Measurements from ENCODE around the gene CHST11.
"Not testable (repeated sequence)": the region's sequence is repeated elsewhere in the genome, so short reads cannot be mapped to it uniquely, and the experiment has no call there.

The CHST11 gene

DNA sequence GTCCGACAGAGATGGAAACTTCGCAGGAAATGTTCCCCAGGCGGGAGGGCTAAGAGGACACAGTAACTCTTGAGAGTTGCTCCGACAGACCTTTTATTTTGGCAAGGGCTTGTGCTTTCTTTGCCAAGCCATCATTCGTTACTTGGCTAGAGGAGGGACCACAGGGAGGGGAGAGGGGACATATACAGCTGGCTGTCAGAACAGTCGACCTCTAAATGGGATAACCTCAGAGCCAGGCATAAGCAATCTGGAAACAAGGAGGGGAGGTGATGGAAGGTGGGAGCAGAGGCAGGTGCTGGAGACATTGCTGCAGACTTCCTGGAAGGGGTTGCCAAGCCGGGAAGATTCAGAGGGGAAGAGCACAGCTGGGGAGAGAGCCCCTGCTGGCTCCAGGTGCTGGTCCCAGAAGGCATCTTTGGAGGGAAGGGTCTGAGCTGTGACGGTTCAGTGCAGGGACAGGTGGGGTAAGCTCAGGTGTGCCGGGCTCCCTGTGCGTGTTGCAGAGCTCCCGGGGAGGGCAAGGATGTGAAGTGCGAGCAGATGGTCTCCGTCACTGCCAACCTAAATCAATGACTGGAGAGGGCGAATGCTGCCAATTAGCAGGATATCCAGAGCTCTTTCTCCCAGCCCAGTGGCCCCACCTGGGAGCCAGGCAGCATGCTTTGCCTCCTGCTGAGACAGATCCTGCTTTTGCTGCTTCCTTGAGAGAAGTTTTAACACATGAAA, 50.1 kb downstream of the CHST11 start:
- no peak for DNase-seq

DNA sequence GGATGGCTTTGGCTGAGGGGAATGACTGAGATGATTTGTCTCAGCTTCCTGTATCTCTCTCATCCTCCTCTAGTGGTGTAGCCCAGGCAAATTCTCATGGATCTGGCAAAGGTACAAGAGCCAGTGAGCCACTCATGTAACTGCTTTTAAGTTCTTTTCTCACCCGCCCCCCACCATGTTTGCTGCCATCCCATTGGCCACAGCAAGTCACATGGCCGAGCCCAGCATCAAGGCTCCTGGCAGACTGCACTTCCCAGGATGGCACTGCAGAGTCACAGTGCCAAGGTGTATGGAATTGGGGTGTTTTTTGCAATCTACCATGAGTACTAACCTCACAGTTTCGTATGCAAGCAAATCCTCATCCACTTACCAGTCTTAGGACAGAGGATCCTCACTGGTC, 50.9 kb downstream of the CHST11 start:
- no peak for DNase-seq

DNA sequence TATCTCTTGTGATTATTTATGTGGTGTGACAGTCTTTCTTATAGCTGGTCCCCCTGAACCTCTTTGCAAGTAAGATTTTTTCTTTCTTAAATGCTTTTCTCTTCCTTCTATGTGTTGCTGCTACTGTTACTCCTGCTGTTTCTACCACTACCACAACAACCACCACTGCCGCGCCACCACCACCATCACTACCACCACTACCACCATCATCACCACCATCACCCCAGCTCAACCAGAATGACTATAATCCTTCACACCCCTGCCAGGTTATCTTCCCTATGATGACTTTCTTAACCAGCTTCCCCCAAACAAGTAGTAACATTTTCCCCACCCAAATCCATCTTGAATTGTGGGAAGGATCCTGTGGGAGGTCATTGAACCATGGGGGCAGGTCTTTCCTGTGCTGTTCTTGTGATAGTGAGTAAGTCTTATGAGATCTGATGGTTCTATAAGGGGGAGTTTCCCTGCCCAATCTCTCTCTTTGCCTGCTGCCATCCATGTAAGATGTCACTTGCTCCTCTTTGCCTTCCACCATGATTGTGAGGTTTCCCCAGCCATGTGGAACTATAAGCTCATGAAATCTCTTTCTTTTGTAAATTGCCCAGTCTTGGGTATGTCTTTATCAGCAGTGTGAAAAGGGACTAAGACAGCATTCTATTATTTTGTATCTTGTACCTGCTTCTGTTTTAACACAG, 52.2 kb downstream of the CHST11 start:
- DNase-seq: no peak

- DNase-seq: no peak
These were observed 53.6 kb downstream of the CHST11 start for GRCh38 chr12:104510145-104510872.

- DNase-seq: no peak
These were observed 54.2 kb downstream of the CHST11 start for GRCh38 chr12:104510873-104511440.

- no peak for DNase-seq
These were observed 56.9 kb downstream of the CHST11 start for GRCh38 chr12:104513681-104514080.

DNA sequence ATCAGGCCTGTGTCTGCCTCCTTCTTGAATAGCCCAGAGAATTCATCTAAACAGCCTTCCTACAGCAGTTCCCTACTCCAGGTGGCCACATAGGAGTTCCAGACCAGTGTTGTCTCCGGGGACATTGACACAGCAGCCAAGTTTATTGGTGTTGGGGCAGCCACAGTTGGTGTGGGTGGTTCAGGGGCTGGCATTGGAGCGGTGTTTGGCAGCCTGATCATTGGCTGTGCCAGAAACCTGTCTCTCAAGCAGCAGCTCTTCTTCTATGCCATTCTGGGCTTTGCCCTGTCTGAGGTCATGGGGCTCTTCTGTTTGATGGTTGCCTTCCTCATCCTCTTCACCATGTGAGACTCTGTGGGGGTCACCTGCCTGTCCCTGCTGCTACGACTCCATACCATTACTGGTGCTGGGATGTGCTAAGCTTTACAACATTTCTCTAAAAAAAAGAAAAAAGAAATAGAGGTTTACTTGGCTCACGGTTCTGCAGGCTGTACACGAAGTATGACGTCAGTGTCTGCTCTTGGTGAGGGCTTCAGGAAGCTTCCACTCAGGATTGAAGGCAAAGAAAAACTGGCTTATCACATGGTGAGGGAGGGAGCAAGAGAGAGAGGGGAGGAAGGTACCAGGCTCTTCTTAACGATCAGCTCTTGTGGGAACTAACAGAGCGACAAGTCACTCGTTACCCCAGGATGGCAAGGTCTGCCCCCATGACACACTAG, 57.5 kb downstream of the CHST11 start:
- no peak for DNase-seq

DNA sequence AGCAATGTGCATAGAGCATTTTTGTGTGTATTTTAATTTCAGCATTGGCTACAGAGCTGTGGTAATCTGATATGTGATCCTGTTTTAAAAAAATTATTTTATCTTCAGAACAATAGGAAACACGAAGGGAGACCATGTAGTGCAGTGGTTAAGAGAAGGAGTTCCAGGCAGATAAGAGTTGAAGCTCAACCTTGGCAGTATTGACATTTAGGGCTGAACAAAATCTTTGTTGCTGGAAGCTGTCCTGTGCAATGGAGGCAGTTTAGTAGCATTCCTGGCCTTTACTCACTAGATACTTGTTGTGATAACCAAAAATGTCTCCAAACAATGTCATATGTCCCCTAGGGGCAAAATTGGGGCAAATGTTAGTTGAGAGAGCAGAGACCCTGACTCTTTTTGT, 59.2 kb downstream of the CHST11 start:
- DNase-seq: no peak

GRCh38 chr12:104516821-104517220, 60.1 kb downstream of the CHST11 start:
- no peak for DNase-seq

DNA sequence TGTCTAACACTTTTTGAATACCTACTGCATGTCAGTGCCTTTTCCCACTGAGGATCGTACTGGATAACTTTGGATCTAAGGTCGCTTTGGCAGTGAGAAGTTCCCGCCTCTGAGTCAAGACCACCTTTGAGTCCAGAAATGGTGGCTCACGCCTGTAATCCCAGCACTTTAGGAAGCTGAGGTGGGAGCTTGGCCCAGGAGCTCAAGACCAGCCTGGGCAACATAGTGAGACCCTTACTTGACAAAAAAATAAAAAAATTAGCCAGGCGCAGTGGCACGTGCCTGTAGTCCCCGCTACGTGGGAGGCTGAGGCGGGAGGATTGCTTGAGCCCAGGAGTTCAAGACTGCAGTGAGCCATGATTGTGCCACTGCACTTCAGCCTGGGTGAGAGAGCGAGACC, 61.1 kb downstream of the CHST11 start:
- no peak for DNase-seq

DNA sequence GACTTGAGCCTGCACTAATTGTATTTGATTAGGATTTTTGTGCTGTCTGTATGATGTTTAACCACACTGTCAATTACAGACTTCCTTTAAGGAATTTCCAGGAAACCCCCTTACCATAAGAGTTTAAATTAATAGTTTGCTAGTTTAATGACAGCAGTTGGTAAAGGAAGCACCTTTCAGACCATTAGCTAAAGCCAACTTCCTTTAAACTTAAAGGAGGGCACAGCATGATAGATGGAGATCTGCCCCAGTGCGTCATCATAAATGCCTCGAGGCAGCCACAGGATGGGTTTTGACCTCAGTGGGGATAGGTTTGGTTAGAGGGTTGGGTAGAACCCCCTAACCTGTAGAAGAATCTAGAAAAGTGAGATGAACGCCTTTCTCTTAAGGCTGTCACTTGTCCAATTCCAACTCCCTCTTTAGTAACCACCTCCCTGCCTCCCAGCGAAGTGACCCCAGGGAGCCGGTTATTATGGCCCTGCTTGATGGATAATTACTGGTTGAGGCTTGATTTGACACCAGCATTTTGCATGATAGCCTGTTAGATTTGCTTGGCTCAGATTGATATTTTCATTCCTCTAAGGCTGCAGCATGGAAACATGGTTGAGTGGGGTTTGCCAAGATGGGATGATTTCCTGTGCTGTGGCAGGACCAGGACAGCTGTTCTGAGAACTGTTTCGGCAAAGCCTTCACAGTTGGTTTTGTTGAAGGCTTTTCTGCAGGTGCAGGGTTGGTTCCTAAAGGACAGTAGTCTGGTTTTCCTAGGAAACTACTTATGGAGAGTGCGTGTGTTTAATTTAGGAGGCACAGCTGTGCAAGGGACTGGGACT, 62.7 kb downstream of the CHST11 start:
- DNase-seq: no peak

DNA sequence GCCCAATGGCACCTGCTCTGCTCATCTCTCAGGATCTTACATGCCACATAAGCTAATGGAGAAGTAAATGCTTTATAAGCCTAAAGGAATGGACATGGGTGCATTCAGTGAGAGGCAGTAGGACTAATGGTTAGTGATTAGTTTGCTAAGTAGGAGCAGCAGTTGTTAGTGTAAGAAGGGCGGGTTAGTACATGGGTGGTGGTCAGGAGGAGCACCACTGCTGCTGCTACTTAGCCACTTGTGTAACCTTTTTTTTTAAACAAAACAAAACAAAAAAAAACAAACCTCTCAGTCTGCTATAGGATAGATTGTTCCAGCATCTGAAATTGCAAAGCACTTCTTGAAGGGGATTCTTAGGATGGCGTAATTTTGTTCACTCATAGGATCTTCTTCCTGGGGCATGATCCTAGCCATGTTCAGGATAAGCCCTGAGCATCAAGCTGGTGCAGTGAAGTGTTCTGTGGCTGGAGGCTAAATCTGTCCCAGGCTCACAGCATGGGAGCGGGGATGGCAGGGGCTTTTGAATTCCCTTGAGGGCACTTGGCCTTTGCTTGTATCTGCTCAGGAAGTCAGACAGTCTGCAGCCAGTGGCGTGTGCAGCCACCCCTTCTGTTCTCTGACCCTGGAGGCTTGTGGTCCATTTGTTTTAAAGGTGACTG, 63.6 kb downstream of the CHST11 start:
- no peak for DNase-seq

DNA sequence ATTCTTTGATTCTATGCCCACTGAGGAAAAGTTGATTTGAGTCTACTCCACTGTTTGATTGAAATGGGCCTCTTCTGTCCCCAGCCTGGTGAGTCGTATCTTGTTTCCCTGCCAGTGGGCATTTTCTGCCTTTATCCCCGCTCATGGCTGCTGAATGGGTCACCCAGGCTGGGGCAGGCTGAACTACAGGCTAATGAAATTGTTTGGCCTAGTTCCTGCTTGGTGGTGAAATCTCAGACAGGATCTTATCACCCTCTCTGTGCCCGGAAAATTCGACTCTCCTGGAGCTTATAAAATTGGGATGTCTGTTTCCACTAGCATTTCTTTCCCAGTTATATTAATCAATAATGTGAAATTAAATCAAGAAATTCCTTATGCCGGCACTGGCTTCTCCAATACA, 65.0 kb downstream of the CHST11 start:
- DNase-seq: no peak

GRCh38 chr12:104522985-104523722, 66.4 kb downstream of the CHST11 start:
- DNase-seq: no peak

DNA sequence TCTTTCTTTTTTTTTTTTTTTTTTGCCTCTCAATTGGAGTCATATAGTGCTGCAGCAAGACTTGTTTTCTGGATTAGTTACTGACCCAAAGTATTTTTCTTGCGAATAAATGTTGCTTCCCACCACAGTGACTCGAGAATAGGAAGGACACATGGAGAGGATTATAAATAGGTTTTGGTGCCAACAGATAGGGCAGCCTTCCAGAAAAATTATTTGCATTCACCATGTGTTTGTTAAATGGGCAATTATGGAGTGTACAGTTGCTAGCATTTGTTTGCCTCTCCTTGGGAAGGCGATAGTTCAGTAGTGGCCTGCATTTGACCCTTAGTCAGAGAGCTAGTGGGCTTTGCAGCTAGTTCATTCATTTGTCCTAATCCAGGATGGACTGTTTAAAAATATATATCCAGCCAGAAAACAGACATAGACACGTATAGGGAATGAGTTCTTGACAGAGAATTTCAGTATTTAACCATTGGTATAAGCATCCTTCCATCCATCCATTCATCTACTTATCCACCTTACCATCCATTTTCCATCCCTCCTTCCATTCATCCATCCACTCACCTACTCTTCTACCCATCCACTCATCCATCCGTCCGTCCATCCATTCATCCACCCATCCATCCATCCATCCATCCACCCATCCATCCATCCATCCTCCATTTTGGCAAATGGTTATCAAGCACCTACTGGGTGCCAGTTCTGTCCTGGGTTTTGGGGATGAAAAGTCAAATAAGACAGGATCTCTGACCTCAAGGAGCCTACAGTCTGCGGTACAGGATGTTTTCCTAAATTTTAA, 67.5 kb downstream of the CHST11 start:
- no peak for DNase-seq

DNA sequence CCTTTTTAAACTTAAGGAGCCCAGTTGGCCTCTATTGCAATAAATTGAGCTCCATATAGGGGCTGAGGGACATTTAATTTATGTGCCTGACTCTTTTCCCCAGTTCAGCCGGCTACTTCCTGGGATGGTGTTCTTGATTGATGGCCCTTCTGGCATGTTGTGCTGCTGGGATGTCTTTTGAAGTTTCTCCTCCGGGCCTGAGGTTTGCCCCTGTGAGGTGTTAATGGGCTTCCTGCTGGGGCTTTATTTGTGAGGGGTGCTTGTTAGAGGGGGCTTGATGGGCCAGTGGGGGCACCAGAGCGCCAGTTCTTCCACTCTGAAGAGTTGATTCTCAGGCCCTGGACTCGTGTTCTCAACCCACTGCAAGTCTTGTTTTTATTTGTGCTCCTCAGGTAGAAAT, 69.6 kb downstream of the CHST11 start:
- DNase-seq: no peak

DNA sequence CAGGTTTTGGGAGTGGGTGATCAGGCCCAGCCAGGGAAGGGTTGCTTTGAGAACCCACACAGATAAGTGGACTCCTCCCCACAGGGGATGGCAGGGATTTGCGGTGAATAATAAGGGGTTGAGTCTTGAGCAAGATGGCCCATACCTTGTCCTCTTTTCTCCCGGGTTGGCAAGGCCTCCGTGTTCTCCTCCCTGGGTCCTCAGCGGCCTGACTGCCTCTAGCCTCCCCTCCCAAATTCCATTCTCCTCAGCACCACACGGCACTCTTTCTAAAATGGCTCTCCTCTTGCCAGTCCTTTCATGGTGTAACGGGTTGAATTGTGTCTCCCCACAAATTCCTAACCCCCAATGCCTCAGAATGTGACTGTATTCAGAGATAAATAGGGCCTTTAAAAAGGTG, 70.0 kb downstream of the CHST11 start:
- no peak for DNase-seq

DNA sequence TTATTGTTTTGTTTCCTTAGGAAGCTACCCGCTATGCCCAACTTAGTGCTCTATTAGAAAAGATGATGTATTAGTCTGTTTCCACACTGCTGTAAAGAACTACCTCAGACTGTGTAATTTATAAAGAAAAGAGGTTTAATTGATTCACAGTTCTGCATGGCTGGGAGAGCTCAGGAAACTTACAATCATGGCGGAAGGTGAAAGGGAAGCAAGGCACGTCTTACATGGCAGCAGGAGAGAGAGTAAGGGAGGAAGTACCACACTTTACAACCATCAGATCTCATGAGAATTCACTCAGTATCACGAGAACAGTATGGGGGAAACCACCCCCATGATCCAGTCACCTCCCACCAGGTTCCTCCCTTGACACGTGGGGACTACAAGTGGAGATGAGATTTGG, 70.9 kb downstream of the CHST11 start:
- DNase-seq: not testable (repeated sequence)

DNA sequence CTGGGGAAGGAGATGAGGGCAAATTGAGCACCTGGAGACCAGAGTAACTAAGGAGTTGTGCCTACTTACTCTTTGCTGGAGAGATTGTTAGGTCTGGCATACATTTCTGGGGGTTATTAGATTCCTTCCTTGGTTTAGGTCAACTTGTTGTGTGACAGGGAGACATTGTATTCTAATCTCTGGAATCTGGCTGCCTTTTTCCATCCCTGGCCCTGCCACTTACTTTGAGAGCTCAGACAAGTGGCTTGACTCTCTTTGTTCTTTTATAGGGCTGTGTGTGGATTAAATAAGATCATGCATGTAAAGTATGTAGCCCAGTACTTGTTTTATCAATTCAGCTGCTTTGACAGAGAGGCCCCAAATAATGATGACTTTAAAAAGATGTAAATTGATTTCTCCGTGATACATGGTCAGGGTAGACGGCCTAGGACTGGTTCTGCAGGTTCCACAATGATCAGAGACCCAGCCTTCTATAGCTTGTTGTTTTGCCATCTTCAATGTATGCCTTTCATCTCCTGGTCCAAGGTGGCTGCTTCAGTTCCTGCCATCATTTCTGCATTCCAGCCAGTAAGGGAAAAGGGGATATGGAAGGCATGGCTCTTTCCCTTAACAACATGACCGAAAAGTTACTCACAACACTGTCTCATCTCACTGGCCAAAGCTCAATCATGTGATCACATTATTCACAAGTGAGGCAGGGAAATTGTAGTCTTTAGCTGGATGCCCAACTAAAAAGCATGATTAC, 72.6 kb downstream of the CHST11 start:
- DNase-seq: no peak

Data from activated CD4-positive, CD25-positive, alpha-beta regulatory T cell treated with anti-CD3 and anti-CD28 coated beads, Interleukin-2, amount 50 U/mL, for 72 hours (primary cell).